H1 (cell line): ENCODE measurements around the gene IL6ST. TPM values are rescaled to one million over a fixed set of nuclear protein-coding genes. Genes with fewer than 3 reads are reported as not detected.

Experiments used
- CTCF ChIA-PET: fragments of 300-600 bp; sonication (Branson Sonifier 250); formaldehyde crosslinking; loops from one replicate; lab custom pipeline; 2021; ENCODE audit not compliant: partially characterized antibody; lab: Charles Lee
- POLR2A ChIA-PET: fragments of 300-600 bp; sonication (Branson Sonifier 250); formaldehyde crosslinking; loops from one replicate; lab custom pipeline; 2021; ENCODE audit warnings: inconsistent platforms; ENCODE audit not compliant: partially characterized antibody; lab: Charles Lee
- DNase-seq, 2 experiments: peaks; one replicate each; pipeline versions ENCODE4 v3.0.0 to v3.0.0-alpha.2; 2010 to 2022; ENCODE audit warnings: low spot score in 2 of 2, low read depth in 1 of 2, mixed read lengths in 1 of 2
- FAIRE-seq: peaks from 2 replicates; lab custom pipeline; 2011; peaks lifted over from hg19 to GRCh38; lab: Jason Lieb, UNC
- H2AFZ ChIP-seq: 2 replicates; pipeline ENCODE4 v1.8.1; 2012; ENCODE audit warnings: low read length, inconsistent platforms
- H2AK5ac ChIP-seq: 2 replicates; pipeline ENCODE4 v1.6.1; 2013; ENCODE audit warnings: low read depth, low read length
- H2BK120ac ChIP-seq: replicated peaks from 2 replicates; pipeline ENCODE3; 2013; ENCODE audit warnings: low read depth, low read length, inconsistent platforms
- H2BK12ac ChIP-seq: 2 replicates; pipeline ENCODE4 v1.6.1; 2013; ENCODE audit warnings: low read depth, low read length
- H2BK15ac ChIP-seq: 2 replicates; pipeline ENCODE4 v1.6.1; 2013; ENCODE audit warnings: low read length
- H2BK20ac ChIP-seq: 2 replicates; pipeline ENCODE4 v1.6.1; 2013; ENCODE audit warnings: low read length
- H2BK5ac ChIP-seq: 2 replicates; pipeline ENCODE4 v1.6.1; 2013; ENCODE audit warnings: low read depth, low read length
- H3K14ac ChIP-seq: 2 replicates; pipeline ENCODE4 v1.6.1; 2013; ENCODE audit warnings: inconsistent platforms; ENCODE audit not compliant: insufficient read length
- H3K18ac ChIP-seq: 2 replicates; pipeline ENCODE4 v1.6.1; 2013; ENCODE audit warnings: low read length; ENCODE audit errors: extremely low read depth
- H3K23ac ChIP-seq: 2 replicates; pipeline ENCODE4 v1.6.1; 2013; ENCODE audit warnings: inconsistent platforms; ENCODE audit not compliant: insufficient read length
- H3K23me2 ChIP-seq: 2 replicates; pipeline ENCODE4 v1.6.1; 2013; ENCODE audit warnings: low read depth, low read length
- H3K27ac ChIP-seq: 2 replicates; pipeline ENCODE4 v1.6.1; 2011; ENCODE audit warnings: low read depth, low read length, inconsistent platforms
- H3K27me3 ChIP-seq, 4 experiments: replicated peaks in 1 of 4; 1 replicate in 1 of 4; 2 replicates in 3 of 4; pipeline versions ENCODE4 v1.6.1 to v1.8.1; 2011 to 2013; ENCODE audit warnings: low read length in 3 of 4, mild to moderate bottlenecking in 3 of 4, inconsistent platforms in 2 of 4, mixed read lengths in 2 of 4, moderate library complexity in 1 of 4; ENCODE audit not compliant: control insufficient read depth in 3 of 4, insufficient read depth in 3 of 4; ENCODE audit errors: extremely low read depth in 1 of 4
- H3K36me3 ChIP-seq, 4 experiments: 2 replicates each; pipeline versions ENCODE4 v1.6.1 to v1.8.1; 2011 to 2013; ENCODE audit warnings: mild to moderate bottlenecking in 4 of 4, low read length in 3 of 4, moderate library complexity in 2 of 4, control low read depth in 1 of 4, inconsistent platforms in 1 of 4; ENCODE audit not compliant: insufficient read depth in 4 of 4, control insufficient read depth in 2 of 4
- H3K4ac ChIP-seq: replicated peaks from 2 replicates; pipeline ENCODE3; 2013; ENCODE audit warnings: low read length, low read depth, mixed read lengths, inconsistent platforms; ENCODE audit not compliant: insufficient read length
- H3K4me1 ChIP-seq, 4 experiments: replicated peaks in 1 of 4; 1 replicate in 1 of 4; 2 replicates in 3 of 4; pipeline versions ENCODE4 v1.6.1 to v1.8.1; 2011 to 2013; ENCODE audit warnings: low read length in 3 of 4, inconsistent platforms in 2 of 4, mixed read lengths in 1 of 4; ENCODE audit not compliant: insufficient read depth in 4 of 4, control insufficient read depth in 3 of 4
- H3K4me2 ChIP-seq, 2 experiments: 2 replicates each; pipeline versions ENCODE4 v1.6.1 to v1.8.1; 2011 to 2013; ENCODE audit warnings: low read depth in 2 of 2, low read length in 2 of 2, control low read depth in 1 of 2, inconsistent platforms in 1 of 2, mild to moderate bottlenecking in 1 of 2; ENCODE audit not compliant: insufficient read depth in 1 of 2
- H3K4me3 ChIP-seq, 4 experiments: fragments of 200-600, 300-600 bp in 1 of 4; sonication (generic), shearing (Covaris generic), sonication (Bioruptor Twin) in 1 of 4; 2 replicates each; pipeline versions ENCODE4 v1.5.1 to v1.8.1; 2011 to 2016; ENCODE audit warnings: low read length in 4 of 4, low read depth in 3 of 4, control low read depth in 2 of 4, inconsistent platforms in 2 of 4, mild to moderate bottlenecking in 2 of 4, mixed read lengths in 1 of 4, moderate library complexity in 1 of 4; ENCODE audit not compliant: insufficient read depth in 2 of 4; ENCODE audit errors: extremely low read depth in 1 of 4
- H3K56ac ChIP-seq: replicated peaks from 2 replicates; pipeline ENCODE3; 2013; ENCODE audit warnings: low read depth, mild to moderate bottlenecking, mixed read lengths, low read length, inconsistent platforms; ENCODE audit not compliant: insufficient read length
- H3K79me1 ChIP-seq: 2 replicates; pipeline ENCODE4 v1.6.1; 2013; ENCODE audit warnings: low read depth, low read length, control low read depth
- H3K79me2 ChIP-seq, 2 experiments: 2 replicates each; pipeline versions ENCODE4 v1.6.1 to v1.8.1; 2012 to 2013; ENCODE audit warnings: low read length in 2 of 2, mild to moderate bottlenecking in 2 of 2, inconsistent platforms in 1 of 2; ENCODE audit not compliant: insufficient read depth in 2 of 2, control insufficient read depth in 1 of 2
- H3K9ac ChIP-seq, 4 experiments: replicated peaks in 1 of 4; 1 replicate in 1 of 4; 2 replicates in 3 of 4; pipeline versions ENCODE4 v1.6.1 to v1.8.1; 2011 to 2013; ENCODE audit warnings: low read depth in 3 of 4, low read length in 3 of 4, control low read depth in 2 of 4, mild to moderate bottlenecking in 2 of 4, moderate library complexity in 2 of 4, inconsistent platforms in 1 of 4; ENCODE audit errors: extremely low read depth in 1 of 4
- H3K9me3 ChIP-seq, 2 experiments: 2 replicates each; pipeline versions ENCODE4 v1.6.1 to v1.8.1; 2012 to 2013; ENCODE audit warnings: mild to moderate bottlenecking in 2 of 2, moderate library complexity in 2 of 2, control low read depth in 1 of 2, inconsistent platforms in 1 of 2, low read depth in 1 of 2, low read length in 1 of 2, mixed read lengths in 1 of 2; ENCODE audit not compliant: insufficient read depth in 2 of 2
- H4K20me1 ChIP-seq, 2 experiments: replicated peaks in 1 of 2; 2 replicates each; pipeline versions ENCODE3 to v1.8.1; 2011 to 2013; ENCODE audit warnings: inconsistent platforms in 2 of 2, low read length in 2 of 2, mild to moderate bottlenecking in 1 of 2; ENCODE audit not compliant: insufficient read depth in 2 of 2, control insufficient read depth in 1 of 2
- H4K5ac ChIP-seq: 2 replicates; pipeline ENCODE4 v1.6.1; 2013; ENCODE audit warnings: low read length, low read depth, mixed read lengths, inconsistent platforms; ENCODE audit not compliant: insufficient read length
- H4K8ac ChIP-seq: 2 replicates; pipeline ENCODE4 v1.8.0; 2013; ENCODE audit warnings: mild to moderate bottlenecking, moderate library complexity, low read length, inconsistent platforms; ENCODE audit not compliant: insufficient read depth; ENCODE audit errors: extremely low read depth
- H4K91ac ChIP-seq: replicated peaks from 2 replicates; pipeline ENCODE3; 2013; ENCODE audit warnings: low read length, mixed read lengths, inconsistent platforms; ENCODE audit not compliant: insufficient read length
- BRCA1 ChIP-seq: IDR thresholded peaks from 2 replicates; pipeline ENCODE4 v1.6.1; 2012; ENCODE audit warnings: low read depth, low read length, improper control_type of control experiment
- CHD1 ChIP-seq: IDR thresholded peaks from 2 replicates; pipeline ENCODE4 v1.6.1; 2012; ENCODE audit warnings: low read depth, low read length, improper control_type of control experiment
- CREB1 ChIP-seq: IDR thresholded peaks from 2 replicates; pipeline ENCODE4 v1.6.1; 2012; ENCODE audit warnings: inconsistent platforms
- HDAC2 ChIP-seq, 2 experiments: fragments of 300-600 bp in 1 of 2; sonication (generic) in 1 of 2; IDR thresholded peaks; 2 replicates each; pipeline ENCODE4 v1.6.1; 2011 to 2012; ENCODE audit warnings: low read depth in 2 of 2, low read length in 2 of 2, mild to moderate bottlenecking in 2 of 2, moderate library complexity in 2 of 2, borderline replicate concordance in 1 of 2, inconsistent platforms in 1 of 2
- POLR2A ChIP-seq, 2 experiments: IDR thresholded peaks; 1 replicate in 1 of 2; 2 replicates in 1 of 2; pipeline ENCODE4 v1.6.1; 2011; ENCODE audit warnings: low read depth in 2 of 2, low read length in 2 of 2, mild to moderate bottlenecking in 2 of 2; ENCODE audit errors: control extremely low read depth in 1 of 2
- RAD21 ChIP-seq, 2 experiments: IDR thresholded peaks in 1 of 2; conservative IDR thresholded peaks in 1 of 2; 2 replicates each; pipeline ENCODE4 v1.6.1; 2011; ENCODE audit warnings: low read depth in 2 of 2, low read length in 2 of 2, improper control_type of control experiment in 1 of 2, inconsistent platforms in 1 of 2, mild to moderate bottlenecking in 1 of 2, moderate library complexity in 1 of 2
- SRF ChIP-seq: IDR thresholded peaks from 2 replicates; pipeline ENCODE4 v1.6.1; 2011; ENCODE audit warnings: mild to moderate bottlenecking, low read depth, low read length, moderate library complexity
- TAF1 ChIP-seq: IDR thresholded peaks from 2 replicates; pipeline ENCODE4 v1.6.1; 2011; ENCODE audit warnings: mild to moderate bottlenecking, low read depth, low read length
- TBP ChIP-seq: IDR thresholded peaks from 2 replicates; pipeline ENCODE4 v1.6.1; 2011; ENCODE audit warnings: low read depth, low read length, improper control_type of control experiment
- WGBS, 2 experiments: shearing (Covaris generic) in 1 of 2; methylation state at CpG; one replicate each; pipeline versions ENCODE4 v1.1.6 to v1.1.7; 2013 to 2015; ENCODE audit warnings: low lambda C conversion rate in 2 of 2, mixed read lengths in 2 of 2, inconsistent platforms in 1 of 2, low coverage in 1 of 2, missing lambda C conversion rate in 1 of 2; ENCODE audit not compliant: insufficient replicate concordance in 2 of 2, insufficient coverage in 1 of 2, insufficient read length in 1 of 2; ENCODE audit errors: extremely low coverage in 1 of 2, missing lambda C conversion rate in 1 of 2; 5-methylcytosine and 5-hydroxymethylcytosine counted together
- polyA plus RNA-seq, 7 experiments: library from polyadenylated mRNA; depleted of rRNA in 3 of 7; stranded (reverse) in 5 of 7; unstranded in 2 of 7; fragments of >200 nt in 5 of 7; fragments of 200-250 nt in 2 of 7; gene quantifications; 1 replicate in 5 of 7; 2 replicates in 1 of 7; 4 replicates in 1 of 7; pipeline versions ENCODE4 v1.2.1 to v1.2.3, GENCODE V29; 2011 to 2013; ENCODE audit warnings: missing spikeins in 2 of 7, mixed read lengths in 2 of 7
- total RNA-seq: library from RNA; stranded (reverse); fragmentation: NEBNext Ultra II Directional; extraction: Animal tissue kit (Norgen Biotek cat#: 25700); gene quantifications from 2 replicates; pipeline ENCODE4 v1.2.1, GENCODE V29; 2021
- TF ChIP-seq, protein P1 (sequence below): IDR thresholded peaks from 2 replicates; pipeline ENCODE4 v1.6.1; 2011; ENCODE audit warnings: low read length, improper control_type of control experiment

The IL6ST gene
- total and polyA plus RNA-seq, 2 of the 8 experiments (the other 6 are each of a cell fraction or from before 2014, with no cell fraction given): 1.4 to 11.1 TPM

DNA sequence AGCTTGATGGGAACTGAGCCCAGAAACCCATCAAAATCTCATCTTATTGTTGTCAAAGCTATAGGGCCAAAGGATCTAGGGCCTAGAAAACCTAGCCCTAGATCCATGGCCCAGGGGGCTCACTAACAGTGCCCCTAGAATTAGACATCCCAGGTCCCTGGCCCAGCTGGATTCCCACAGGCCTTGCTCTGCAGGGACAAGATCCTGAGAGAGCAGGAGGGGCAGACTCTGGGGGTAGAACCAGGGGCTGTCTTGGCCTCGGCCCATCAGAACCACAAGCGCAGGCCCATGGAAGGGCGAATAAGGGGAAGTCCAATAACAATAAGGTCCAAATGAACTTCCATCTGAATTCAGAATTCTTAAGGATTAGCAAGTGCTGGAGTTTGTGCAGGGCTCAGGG is 69.6 kb downstream of the IL6ST start:
- Histone ChIP-seq H2BK5ac (no peak overlapping the region), H3K79me2 (no peaks in the 10 kb centered on the region), H3K79me1 (no peaks in the 10 kb centered on the region; the same call in 1 of the 2 replicates), H2AK5ac (no peak overlapping the region), H3K56ac (no peak overlapping the region), H2BK20ac (no peak overlapping the region), H3K14ac (no peak overlapping the region), H3K23ac (no peak overlapping the region), H3K23me2 (no peaks in the 10 kb centered on the region), H3K27me3 (no peaks in the 10 kb centered on the region), H3K4ac (no peak overlapping the region), H3K4me1 (no peaks in the 10 kb centered on the region; a peak in 1 of 7 replicates), H2BK120ac (no peak overlapping the region), H4K5ac (no peak overlapping the region), H2AFZ (no peak overlapping the region), H2BK15ac (no peak overlapping the region), H4K20me1 (no peaks in the 10 kb centered on the region), H3K27ac (no peak overlapping the region), H3K4me2 (no peak overlapping the region), H3K9me3 (no peaks in the 10 kb centered on the region), H3K18ac (no peak overlapping the region), H3K9ac (no peak overlapping the region), H2BK12ac (no peak overlapping the region), H4K8ac (no peak overlapping the region), H3K4me3 (no peak overlapping the region), H4K91ac (no peak overlapping the region), H3K36me3 (no peaks in the 10 kb centered on the region)
- DNase-seq (peak in 1 of 2 experiments; percentile 14), FAIRE-seq (no peak)
- ChIA-PET POLR2A (no interaction called here), CTCF (interaction anchor here (2.4 kb wide), 1 partner anchor 11 kb away, joined by 22 read pairs; no protein-coding TSS in a partner anchor)
- WGBS, 2 experiments: 82% methylated on average over 3 of the region's 3 CpGs; no CpG with 5 or more reads in 1 of the 2 experiments
- TF ChIP-seq RAD21 (IDR thresholded peaks at IDR 0.05 in 1 of 2, conservative IDR thresholded peaks at IDR 0.05 in 1 of 2; ENCODE audit: low read depth in 2 of 2, low read length in 2 of 2) (no peak), CHD1 (no peak), HDAC2 (IDR thresholded peaks at IDR 0.05; ENCODE audit: borderline replicate concordance in 1 of 2, low read depth in 2 of 2, low read length in 2 of 2) (no peak), CREB1 (no peak), BRCA1 (no peak), TBP (no peak), POLR2A (IDR thresholded peaks at IDR 0.05; ENCODE audit: control extremely low read depth in 1 of 2, low read depth in 2 of 2, low read length in 2 of 2) (no peak), TAF1 (no peak), SRF (no peak)
- TF ChIP-seq, protein P1, sequence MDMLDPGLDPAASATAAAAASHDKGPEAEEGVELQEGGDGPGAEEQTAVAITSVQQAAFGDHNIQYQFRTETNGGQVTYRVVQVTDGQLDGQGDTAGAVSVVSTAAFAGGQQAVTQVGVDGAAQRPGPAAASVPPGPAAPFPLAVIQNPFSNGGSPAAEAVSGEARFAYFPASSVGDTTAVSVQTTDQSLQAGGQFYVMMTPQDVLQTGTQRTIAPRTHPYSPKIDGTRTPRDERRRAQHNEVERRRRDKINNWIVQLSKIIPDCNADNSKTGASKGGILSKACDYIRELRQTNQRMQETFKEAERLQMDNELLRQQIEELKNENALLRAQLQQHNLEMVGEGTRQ: no peak
